HCT116 (cell line): ENCODE results near the gene ZNF134. TPM values are rescaled to one million over a fixed set of nuclear protein-coding genes. Genes with fewer than 3 reads are reported as not detected.

ENCODE experiments used
- ATAC-seq: fragments of 200-7000 bp; cut with Tn5 transposase; 2 replicates; pipeline ENCODE4 v1.9.1; 2020; ENCODE audit warnings: mild to moderate bottlenecking, moderate library complexity
- BruUV-seq: library from RNA; stranded (reverse); fragments of 400-500 nt; replicated peaks from 2 replicates; lab custom pipeline; 2021; lab: Mats Ljungman, UMichigan
- CTCF ChIA-PET: fragments of 300-600 bp; sonication (Branson Sonifier 250); formaldehyde crosslinking; loops from one replicate; lab custom pipeline; 2021; ENCODE audit warnings: antibody characterized with exemption; lab: Charles Lee
- POLR2A ChIA-PET: fragments of 300-600, 350-600 bp; sonication (Branson Sonifier 250); formaldehyde crosslinking; loops from one replicate; lab custom pipeline; 2021; ENCODE audit warnings: antibody characterized with exemption; lab: Charles Lee
- RAD21 ChIA-PET, 2 experiments: fragments of 300-600 bp; sonication (Branson Sonifier 250); formaldehyde crosslinking; loops; one replicate each; lab custom pipeline; 2023; ENCODE audit warnings: low total read pairs in 2 of 2; ENCODE audit not compliant: uncharacterized antibody in 2 of 2, unreplicated experiment in 2 of 2, low non-redundant PET in 1 of 2; lab: Charles Lee
- DNase-seq: peaks from one replicate; pipeline ENCODE4 v3.0.0-alpha.2; 2010; ENCODE audit warnings: low read depth, low spot score
- H2AFZ ChIP-seq: fragments of 200-600 bp; shearing (Covaris generic), sonication (generic); 2 replicates; pipeline ENCODE4 v1.6.1; 2017; ENCODE audit warnings: low read depth, mixed run types, mixed read lengths, antibody characterized with exemption, low read length; ENCODE audit not compliant: poor library complexity, severe bottlenecking
- H3K27ac ChIP-seq: 2 replicates; pipeline ENCODE4 v1.5.1; 2012; ENCODE audit warnings: low read depth, low read length
- H3K27me3 ChIP-seq: fragments of 200-600 bp; sonication (generic); 2 replicates; pipeline ENCODE4 v1.6.1; 2016; ENCODE audit warnings: mixed run types, low read length, mixed read lengths; ENCODE audit not compliant: insufficient read depth
- H3K36me3 ChIP-seq, 2 experiments: fragments of 200-500 bp in 1 of 2; fragments of 200-600 bp in 1 of 2; sonication (Bioruptor generic) in 1 of 2; sonication (generic) in 1 of 2; 2 replicates each; pipeline versions ENCODE4 v1.5.1 to v1.6.1; 2014 to 2016; ENCODE audit warnings: low read length in 2 of 2, inconsistent platforms in 1 of 2, mixed read lengths in 1 of 2, mixed run types in 1 of 2; ENCODE audit not compliant: insufficient read depth in 2 of 2, control insufficient read depth in 1 of 2
- H3K4me1 ChIP-seq, 2 experiments: fragments of 200-600 bp in 1 of 2; sonication (generic) in 1 of 2; 2 replicates each; pipeline versions ENCODE4 v1.5.1 to v1.6.1; 2012 to 2017; ENCODE audit warnings: low read length in 2 of 2, inconsistent platforms in 1 of 2, mild to moderate bottlenecking in 1 of 2, mixed read lengths in 1 of 2, mixed run types in 1 of 2, moderate library complexity in 1 of 2; ENCODE audit not compliant: insufficient read depth in 2 of 2, control insufficient read depth in 1 of 2
- H3K4me2 ChIP-seq: fragments of 200-600 bp; sonication (generic); 2 replicates; pipeline ENCODE4 v1.6.1; 2017; ENCODE audit warnings: mixed run types, low read length, mixed read lengths
- H3K4me3 ChIP-seq, 2 experiments: fragments of 200-600 bp in 1 of 2; sonication (generic) in 1 of 2; replicated peaks in 1 of 2; 2 replicates each; pipeline ENCODE4 v1.5.1; 2011 to 2016; ENCODE audit warnings: low read length in 2 of 2, control low read depth in 1 of 2, low read depth in 1 of 2, mild to moderate bottlenecking in 1 of 2, mixed read lengths in 1 of 2, mixed run types in 1 of 2
- H3K79me2 ChIP-seq: fragments of 200-600 bp; sonication (generic); 2 replicates; pipeline ENCODE4 v1.6.1; 2017; ENCODE audit warnings: mild to moderate bottlenecking, mixed run types, low read length, moderate library complexity, mixed read lengths; ENCODE audit not compliant: insufficient read depth
- H3K9ac ChIP-seq: fragments of 200-600 bp; sonication (generic); 2 replicates; pipeline ENCODE4 v1.6.1; 2016; ENCODE audit warnings: low read length, mixed read lengths
- H3K9me2 ChIP-seq: fragments of 200-600 bp; sonication (generic), shearing (Covaris generic); 2 replicates; pipeline ENCODE4 v1.6.1; 2017; ENCODE audit warnings: mixed run types, mild to moderate bottlenecking, moderate library complexity; ENCODE audit not compliant: insufficient read depth
- H3K9me3 ChIP-seq, 2 experiments: fragments of 200-500 bp in 1 of 2; fragments of 200-600 bp in 1 of 2; sonication (Bioruptor generic) in 1 of 2; sonication (generic) in 1 of 2; 2 replicates each; pipeline ENCODE4 v1.6.1; 2014 to 2017; ENCODE audit warnings: low read length in 2 of 2, mixed read lengths in 2 of 2, inconsistent platforms in 1 of 2, low read depth in 1 of 2, mild to moderate bottlenecking in 1 of 2, mixed run types in 1 of 2, moderate library complexity in 1 of 2; ENCODE audit not compliant: control insufficient read depth in 1 of 2, insufficient read depth in 1 of 2
- H4K20me1 ChIP-seq: fragments of 200-600 bp; sonication (generic), shearing (Covaris generic); 2 replicates; pipeline ENCODE4 v1.6.1; 2017; ENCODE audit warnings: mixed run types, mild to moderate bottlenecking, moderate library complexity; ENCODE audit not compliant: insufficient read depth
- CEBPB ChIP-seq: IDR thresholded peaks from 2 replicates; pipeline ENCODE4 v1.6.1; 2012; ENCODE audit warnings: low read depth
- EGR1 ChIP-seq: IDR thresholded peaks from 2 replicates; pipeline ENCODE4 v1.6.1; 2012; ENCODE audit warnings: low read depth
- POLR2AphosphoS5 ChIP-seq: IDR thresholded peaks from 2 replicates; pipeline ENCODE4 v1.6.1; 2011; ENCODE audit warnings: mild to moderate bottlenecking, low read depth, low read length, moderate library complexity
- RAD21 ChIP-seq: IDR thresholded peaks from 2 replicates; pipeline ENCODE4 v1.6.1; 2012; ENCODE audit warnings: low read depth, mild to moderate bottlenecking
- SP1 ChIP-seq: IDR thresholded peaks from 2 replicates; pipeline ENCODE4 v1.6.1; 2012; ENCODE audit warnings: low read depth
- SRF ChIP-seq: IDR thresholded peaks from 2 replicates; pipeline ENCODE4 v1.6.1; 2012; ENCODE audit warnings: low read depth
- YY1 ChIP-seq: IDR thresholded peaks from 2 replicates; pipeline ENCODE4 v1.6.1; 2011; ENCODE audit warnings: low read length, low read depth, moderate library complexity, mild to moderate bottlenecking; ENCODE audit not compliant: insufficient replicate concordance; ENCODE audit errors: extremely low read depth
- ZNF274 ChIP-seq: fragments of 200-500 bp; sonication (Bioruptor generic); IDR thresholded peaks from 2 replicates; pipeline ENCODE4 v1.6.1; 2014; ENCODE audit warnings: mild to moderate bottlenecking, low read depth, low read length, inconsistent platforms
- intact Hi-C: fragments of 100-400 bp; cut with micrococcal nuclease; formaldehyde crosslinking; loops from 2 replicates; pipeline ENCODE4 v1.10.0; 2022
- total RNA-seq: library from RNA; stranded (reverse); gene quantifications from one replicate; pipeline ENCODE4 v1.2.1, GENCODE V29; 2021; ENCODE audit not compliant: unreplicated experiment
- TF ChIP-seq, protein P1 (sequence below): IDR thresholded peaks from 2 replicates; pipeline ENCODE4 v1.6.1; 2012; ENCODE audit warnings: low read depth
- TF ChIP-seq, protein P2 (sequence below): IDR thresholded peaks from 2 replicates; pipeline ENCODE4 v1.6.1; 2012
- TF ChIP-seq, protein P3 (sequence below), 3 experiments: fragments of 200-600 bp in 1 of 3; sonication (generic) in 1 of 3; IDR thresholded peaks in 2 of 3; conservative IDR thresholded peaks in 1 of 3; 2 replicates each; pipeline ENCODE4 v1.5.1; 2012 to 2017; ENCODE audit warnings: low read depth in 2 of 3, low read length in 2 of 3, antibody characterized with exemption in 1 of 3, borderline replicate concordance in 1 of 3, control low read depth in 1 of 3, mild to moderate bottlenecking in 1 of 3, mixed read lengths in 1 of 3, mixed run types in 1 of 3, moderate library complexity in 1 of 3; ENCODE audit not compliant: insufficient read depth in 1 of 3
- TF ChIP-seq, protein P4 (sequence below): IDR thresholded peaks from 2 replicates; pipeline ENCODE4 v1.6.1; 2012
- TF ChIP-seq, protein P5 (sequence below): IDR thresholded peaks from 2 replicates; pipeline ENCODE4 v1.6.1; 2011; ENCODE audit warnings: mild to moderate bottlenecking, low read length, moderate library complexity; ENCODE audit not compliant: insufficient replicate concordance; ENCODE audit errors: extremely low read depth

Gene ZNF134
- total RNA-seq, 1 experiment from 2014 or later, result 8.4 TPM

DNA sequence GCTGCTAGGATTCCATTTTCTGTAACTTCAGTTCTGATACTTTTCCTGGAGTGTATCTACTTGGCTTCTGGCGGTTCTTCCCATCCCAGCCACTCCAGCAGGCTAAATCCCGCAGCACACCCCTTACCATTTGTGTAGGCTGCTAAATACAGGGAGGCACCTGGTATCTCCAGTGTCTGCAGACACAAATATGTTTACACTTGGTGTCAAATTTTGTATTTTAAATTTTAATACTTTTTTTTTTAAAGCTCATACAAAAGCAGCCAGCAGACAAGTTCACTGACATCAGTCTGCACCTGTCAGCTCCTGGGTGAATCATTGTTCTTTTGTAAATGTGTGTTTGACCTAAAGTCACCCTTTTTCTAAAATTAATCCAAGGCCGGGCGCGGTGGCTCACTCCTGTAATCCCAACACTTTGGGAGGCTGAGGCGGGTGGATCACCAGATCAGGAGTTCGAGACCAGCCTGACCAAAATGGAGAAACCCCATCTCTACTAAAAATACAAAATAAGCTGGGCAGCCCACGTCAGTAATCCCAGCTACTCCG is 51.3 kb downstream of the ZNF134 start:
- ATAC-seq, result no peak
- ChIA-PET RAD21 (no interaction called here), POLR2A (no interaction called here)
- H3K27me3 ChIP-seq, result no peaks in the 10 kb centered on the region
- no peaks in the 10 kb centered on the region for H3K9me3 ChIP-seq
- no peaks in the 10 kb centered on the region for H3K9me2 ChIP-seq
- no peak overlapping the region for H3K9ac ChIP-seq
- H3K36me3 ChIP-seq, result no peaks in the 10 kb centered on the region
- DNase-seq, result no peak
- H3K4me3 ChIP-seq, result no peak overlapping the region
- H3K79me2 ChIP-seq, result no peaks in the 10 kb centered on the region
- TF ChIP-seq YY1, result no peak
- TF ChIP-seq, protein P1, sequence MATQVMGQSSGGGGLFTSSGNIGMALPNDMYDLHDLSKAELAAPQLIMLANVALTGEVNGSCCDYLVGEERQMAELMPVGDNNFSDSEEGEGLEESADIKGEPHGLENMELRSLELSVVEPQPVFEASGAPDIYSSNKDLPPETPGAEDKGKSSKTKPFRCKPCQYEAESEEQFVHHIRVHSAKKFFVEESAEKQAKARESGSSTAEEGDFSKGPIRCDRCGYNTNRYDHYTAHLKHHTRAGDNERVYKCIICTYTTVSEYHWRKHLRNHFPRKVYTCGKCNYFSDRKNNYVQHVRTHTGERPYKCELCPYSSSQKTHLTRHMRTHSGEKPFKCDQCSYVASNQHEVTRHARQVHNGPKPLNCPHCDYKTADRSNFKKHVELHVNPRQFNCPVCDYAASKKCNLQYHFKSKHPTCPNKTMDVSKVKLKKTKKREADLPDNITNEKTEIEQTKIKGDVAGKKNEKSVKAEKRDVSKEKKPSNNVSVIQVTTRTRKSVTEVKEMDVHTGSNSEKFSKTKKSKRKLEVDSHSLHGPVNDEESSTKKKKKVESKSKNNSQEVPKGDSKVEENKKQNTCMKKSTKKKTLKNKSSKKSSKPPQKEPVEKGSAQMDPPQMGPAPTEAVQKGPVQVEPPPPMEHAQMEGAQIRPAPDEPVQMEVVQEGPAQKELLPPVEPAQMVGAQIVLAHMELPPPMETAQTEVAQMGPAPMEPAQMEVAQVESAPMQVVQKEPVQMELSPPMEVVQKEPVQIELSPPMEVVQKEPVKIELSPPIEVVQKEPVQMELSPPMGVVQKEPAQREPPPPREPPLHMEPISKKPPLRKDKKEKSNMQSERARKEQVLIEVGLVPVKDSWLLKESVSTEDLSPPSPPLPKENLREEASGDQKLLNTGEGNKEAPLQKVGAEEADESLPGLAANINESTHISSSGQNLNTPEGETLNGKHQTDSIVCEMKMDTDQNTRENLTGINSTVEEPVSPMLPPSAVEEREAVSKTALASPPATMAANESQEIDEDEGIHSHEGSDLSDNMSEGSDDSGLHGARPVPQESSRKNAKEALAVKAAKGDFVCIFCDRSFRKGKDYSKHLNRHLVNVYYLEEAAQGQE, result no peak
- TF ChIP-seq SRF, result no peak
- TF ChIP-seq SP1, result no peak
- TF ChIP-seq, protein P2, sequence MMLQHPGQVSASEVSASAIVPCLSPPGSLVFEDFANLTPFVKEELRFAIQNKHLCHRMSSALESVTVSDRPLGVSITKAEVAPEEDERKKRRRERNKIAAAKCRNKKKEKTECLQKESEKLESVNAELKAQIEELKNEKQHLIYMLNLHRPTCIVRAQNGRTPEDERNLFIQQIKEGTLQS, result no peak
- TF ChIP-seq CEBPB, result no peak
- TF ChIP-seq, protein P3, sequence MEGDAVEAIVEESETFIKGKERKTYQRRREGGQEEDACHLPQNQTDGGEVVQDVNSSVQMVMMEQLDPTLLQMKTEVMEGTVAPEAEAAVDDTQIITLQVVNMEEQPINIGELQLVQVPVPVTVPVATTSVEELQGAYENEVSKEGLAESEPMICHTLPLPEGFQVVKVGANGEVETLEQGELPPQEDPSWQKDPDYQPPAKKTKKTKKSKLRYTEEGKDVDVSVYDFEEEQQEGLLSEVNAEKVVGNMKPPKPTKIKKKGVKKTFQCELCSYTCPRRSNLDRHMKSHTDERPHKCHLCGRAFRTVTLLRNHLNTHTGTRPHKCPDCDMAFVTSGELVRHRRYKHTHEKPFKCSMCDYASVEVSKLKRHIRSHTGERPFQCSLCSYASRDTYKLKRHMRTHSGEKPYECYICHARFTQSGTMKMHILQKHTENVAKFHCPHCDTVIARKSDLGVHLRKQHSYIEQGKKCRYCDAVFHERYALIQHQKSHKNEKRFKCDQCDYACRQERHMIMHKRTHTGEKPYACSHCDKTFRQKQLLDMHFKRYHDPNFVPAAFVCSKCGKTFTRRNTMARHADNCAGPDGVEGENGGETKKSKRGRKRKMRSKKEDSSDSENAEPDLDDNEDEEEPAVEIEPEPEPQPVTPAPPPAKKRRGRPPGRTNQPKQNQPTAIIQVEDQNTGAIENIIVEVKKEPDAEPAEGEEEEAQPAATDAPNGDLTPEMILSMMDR (IDR thresholded peaks at IDR 0.05 in 2 of 3, conservative IDR thresholded peaks at IDR 0.05 in 1 of 3; ENCODE audit: borderline replicate concordance in 1 of 3, insufficient read depth in 1 of 3, low read depth in 2 of 3, low read length in 2 of 3), result no peak
- TF ChIP-seq RAD21, result no peak
- TF ChIP-seq, protein P4, sequence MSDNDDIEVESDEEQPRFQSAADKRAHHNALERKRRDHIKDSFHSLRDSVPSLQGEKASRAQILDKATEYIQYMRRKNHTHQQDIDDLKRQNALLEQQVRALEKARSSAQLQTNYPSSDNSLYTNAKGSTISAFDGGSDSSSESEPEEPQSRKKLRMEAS, result no peak
- TF ChIP-seq POLR2AphosphoS5, result no peak
- TF ChIP-seq ZNF274, result no peak
- TF ChIP-seq EGR1, result no peak
- TF ChIP-seq, protein P5, sequence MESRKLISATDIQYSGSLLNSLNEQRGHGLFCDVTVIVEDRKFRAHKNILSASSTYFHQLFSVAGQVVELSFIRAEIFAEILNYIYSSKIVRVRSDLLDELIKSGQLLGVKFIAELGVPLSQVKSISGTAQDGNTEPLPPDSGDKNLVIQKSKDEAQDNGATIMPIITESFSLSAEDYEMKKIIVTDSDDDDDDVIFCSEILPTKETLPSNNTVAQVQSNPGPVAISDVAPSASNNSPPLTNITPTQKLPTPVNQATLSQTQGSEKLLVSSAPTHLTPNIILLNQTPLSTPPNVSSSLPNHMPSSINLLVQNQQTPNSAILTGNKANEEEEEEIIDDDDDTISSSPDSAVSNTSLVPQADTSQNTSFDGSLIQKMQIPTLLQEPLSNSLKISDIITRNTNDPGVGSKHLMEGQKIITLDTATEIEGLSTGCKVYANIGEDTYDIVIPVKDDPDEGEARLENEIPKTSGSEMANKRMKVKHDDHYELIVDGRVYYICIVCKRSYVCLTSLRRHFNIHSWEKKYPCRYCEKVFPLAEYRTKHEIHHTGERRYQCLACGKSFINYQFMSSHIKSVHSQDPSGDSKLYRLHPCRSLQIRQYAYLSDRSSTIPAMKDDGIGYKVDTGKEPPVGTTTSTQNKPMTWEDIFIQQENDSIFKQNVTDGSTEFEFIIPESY, result no peak
- TF ChIP-seq, all 23 proteins: peak for 0
- Histone ChIP-seq H3K4me2 (no peak overlapping the region), H3K27ac (no peak overlapping the region), H2AFZ (no peak overlapping the region), H3K4me1 (no peaks in the 10 kb centered on the region), H4K20me1 (no peaks in the 10 kb centered on the region)
- CTCF ChIA-PET, result no interaction called here
- intact Hi-C loops, result no loop called here
- no TSS peak for BruUV-seq
